HG03520 (cell line): ENCODE data around the gene PXMP2.
A peak's percentile ranks its signal among the peaks of the same experiment; 100 is the strongest.

ENCODE experiments used
- ATAC-seq: cut with Tn5 transposase; IDR thresholded peaks from one replicate; pipeline ENCODE4 v1.9.1; 2021; ENCODE audit warnings: mild to moderate bottlenecking, moderate library complexity; ENCODE audit not compliant: unreplicated experiment

Gene PXMP2

GRCh38 chr12:132687211-132688164 lies at the start of gene PXMP2, which contains the start of gene POLE:
Gene PXMP2 (plus strand): TSS chr12:132687587. CDS start chr12:132687671, 84 bp downstream.
Gene POLE (minus strand): TSS chr12:132687342. CDS start chr12:132687315, 27 bp downstream.
- peak; percentile 91 for ATAC-seq

GRCh38 chr12:132637811-132638210 lies 49.6 kb upstream of the PXMP2 start:
- ATAC-seq: no peak

- no peak for ATAC-seq
Measured at GRCh38 chr12:132638541-132639408, 48.6 kb upstream of the PXMP2 start.

GRCh38 chr12:132639956-132640520 lies 47.3 kb upstream of the PXMP2 start:
- no peak for ATAC-seq

- ATAC-seq: no peak
Measured at GRCh38 chr12:132640936-132641335, 46.5 kb upstream of the PXMP2 start.

GRCh38 chr12:132641811-132642650 lies 45.4 kb upstream of the PXMP2 start:
- no peak for ATAC-seq

- ATAC-seq: no peak
Measured at GRCh38 chr12:132642846-132643835, 44.2 kb upstream of the PXMP2 start.

- no peak for ATAC-seq
Measured at GRCh38 chr12:132646850-132647249, 40.5 kb upstream of the PXMP2 start.

GRCh38 chr12:132647858-132648257 lies 39.5 kb upstream of the PXMP2 start:
- no peak for ATAC-seq

GRCh38 chr12:132648616-132649225 lies 38.7 kb upstream of the PXMP2 start:
- no peak for ATAC-seq

GRCh38 chr12:132649226-132649945 lies 38.0 kb upstream of the PXMP2 start:
- no peak for ATAC-seq

GRCh38 chr12:132651444-132652100 lies 35.8 kb upstream of the PXMP2 start:
- no peak for ATAC-seq

GRCh38 chr12:132653567-132654290 lies 33.7 kb upstream of the PXMP2 start:
- ATAC-seq: no peak

GRCh38 chr12:132657004-132657727 lies 30.2 kb upstream of the PXMP2 start:
- no peak for ATAC-seq

- ATAC-seq: no peak
Measured at GRCh38 chr12:132658149-132658894, 29.1 kb upstream of the PXMP2 start.
